Right lung (tissue), 5 donors: ENCODE measurements around the gene C1orf50. TPM values are rescaled to one million over a fixed set of nuclear protein-coding genes. Genes with fewer than 3 reads are reported as not detected.

ENCODE experiments used
- DNase-seq, 2 donors: peaks; one replicate each; pipeline ENCODE4 v3.0.0-alpha.2; 2013
- polyA plus RNA-seq, 5 donors: library from polyadenylated mRNA; unstranded; fragments of 120-200 nt; gene quantifications; one replicate each; pipeline versions ENCODE4 v1.2.1 to v1.2.3, GENCODE V29; 2013; ENCODE audit warnings: inconsistent platforms in 1 of 5, low replicate concordance in 1 of 5; ENCODE audit not compliant: insufficient read length in 5 of 5, insufficient read depth in 1 of 5

The C1orf50 gene
- polyA plus RNA-seq, 5 donors: 9.6 to 14.1 (median 13.2) TPM

DNA sequence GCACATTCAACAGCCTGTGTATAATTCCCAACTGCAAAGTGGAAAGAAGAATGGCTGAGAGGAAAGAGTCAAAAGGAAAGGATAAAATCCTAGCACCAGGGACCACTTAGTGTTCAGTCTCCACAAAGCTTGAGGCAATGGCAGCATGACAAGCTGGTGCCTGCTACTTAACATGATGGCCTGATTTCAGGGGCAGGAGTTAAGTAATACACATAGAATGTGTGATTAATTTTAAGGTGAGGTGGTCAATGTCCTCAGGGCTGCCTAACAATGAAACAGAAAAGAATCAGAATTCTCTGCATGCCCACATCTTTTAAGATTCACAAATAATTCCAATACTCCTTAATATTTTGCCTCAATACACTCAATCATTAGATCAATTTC lies 9.2 kb upstream of the C1orf50 start:
- DNase-seq: no peak

DNA sequence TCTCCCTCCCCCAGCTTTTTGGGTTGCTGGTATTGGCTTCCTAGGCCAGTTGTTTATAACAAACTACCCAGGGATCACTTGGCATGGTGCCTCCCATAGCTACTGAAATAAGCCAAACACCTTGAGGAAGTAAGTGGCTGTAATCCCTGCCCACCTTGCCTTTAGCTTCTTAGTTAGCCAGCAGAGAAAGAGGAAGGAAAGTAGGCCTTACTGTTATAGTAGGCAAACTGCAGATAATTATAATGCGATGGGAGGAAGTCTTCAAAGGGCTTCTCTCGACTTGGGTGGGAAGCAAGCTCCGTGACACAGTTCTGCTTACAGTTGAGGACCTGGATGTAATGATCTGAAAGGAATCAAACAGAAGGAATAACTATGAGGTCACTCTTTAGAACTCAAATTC lies 8.4 kb upstream of the C1orf50 start:
- DNase-seq: no peak

DNA sequence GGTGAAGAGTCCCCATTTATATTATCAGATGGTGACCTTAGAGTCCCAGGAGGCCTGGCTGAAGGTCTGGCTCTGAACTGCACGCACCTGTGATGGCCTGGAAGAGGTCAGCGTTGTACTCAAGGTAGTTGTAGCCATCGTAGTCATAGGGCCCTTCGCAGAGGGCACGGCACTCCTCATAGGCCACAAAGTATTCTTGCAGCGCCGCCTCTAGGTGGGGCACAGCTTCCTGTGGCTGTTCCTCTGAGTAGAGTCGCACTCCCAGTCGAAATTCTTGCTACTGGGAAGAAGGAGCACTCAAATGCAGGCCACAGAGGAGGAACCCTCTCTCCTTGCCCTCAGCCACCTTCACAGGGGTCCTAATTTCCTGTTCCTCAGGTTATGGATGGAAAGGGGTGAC lies 7.9 kb upstream of the C1orf50 start:
- DNase-seq: no peak

DNA sequence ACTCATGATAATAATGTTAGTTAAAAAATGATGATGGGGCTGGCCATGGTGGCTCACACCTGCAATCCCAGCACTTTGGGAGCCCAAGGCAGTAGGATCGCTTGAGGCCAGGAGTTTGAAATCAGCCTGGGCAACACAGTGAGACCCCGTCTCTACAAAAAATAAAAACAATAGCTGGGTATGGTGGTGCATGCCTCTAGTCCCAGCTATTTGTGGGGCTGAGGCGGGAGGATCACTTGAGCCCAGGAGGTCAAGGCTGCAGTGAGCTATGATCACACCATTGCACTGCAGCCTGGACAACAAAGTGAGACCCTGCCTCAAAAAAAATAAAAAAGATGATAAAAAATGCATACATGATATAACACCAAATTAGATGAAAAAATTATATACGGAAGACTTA lies 5.5 kb upstream of the C1orf50 start:
- no peak for DNase-seq

DNA sequence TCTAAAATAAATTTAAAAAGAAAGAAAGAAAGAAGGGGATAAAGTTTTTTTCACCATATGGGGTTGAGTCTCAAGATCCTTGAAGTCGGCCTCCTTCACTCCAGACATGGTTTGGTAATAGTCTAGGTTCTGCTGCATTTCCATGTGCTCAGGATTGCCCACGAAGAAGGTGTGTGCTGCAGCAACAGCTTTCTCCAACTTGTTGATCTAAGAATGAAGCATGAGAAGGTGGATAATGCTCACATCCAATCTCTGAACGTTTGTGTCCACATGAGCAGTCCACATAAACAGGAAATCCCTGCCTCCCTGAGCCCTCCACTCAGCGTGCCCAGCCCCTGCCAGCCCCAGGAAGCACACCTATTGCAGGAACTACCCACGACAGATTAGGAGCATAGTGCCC lies 4.8 kb upstream of the C1orf50 start:
- no peak for DNase-seq

DNA sequence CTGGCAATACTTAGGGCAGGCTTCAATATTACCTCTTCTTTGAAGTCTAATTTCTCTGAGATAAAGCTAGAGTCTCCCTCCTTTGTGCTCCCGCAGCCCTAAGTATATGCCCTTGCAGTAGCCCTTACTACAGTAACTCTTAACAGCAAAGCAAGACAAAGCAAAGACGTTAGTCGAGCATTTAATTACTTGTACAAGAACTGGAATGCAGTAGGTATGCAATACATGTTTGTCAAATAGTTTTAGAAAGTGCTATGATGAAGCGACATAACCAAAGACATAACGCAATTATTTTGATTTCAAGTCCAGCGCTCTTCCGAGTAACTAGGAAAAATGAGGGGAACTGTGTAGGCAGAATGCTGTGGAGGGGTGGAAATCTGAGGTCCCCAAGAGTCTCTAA lies 1.8 kb upstream of the C1orf50 start:
- DNase-seq: no peak

DNA sequence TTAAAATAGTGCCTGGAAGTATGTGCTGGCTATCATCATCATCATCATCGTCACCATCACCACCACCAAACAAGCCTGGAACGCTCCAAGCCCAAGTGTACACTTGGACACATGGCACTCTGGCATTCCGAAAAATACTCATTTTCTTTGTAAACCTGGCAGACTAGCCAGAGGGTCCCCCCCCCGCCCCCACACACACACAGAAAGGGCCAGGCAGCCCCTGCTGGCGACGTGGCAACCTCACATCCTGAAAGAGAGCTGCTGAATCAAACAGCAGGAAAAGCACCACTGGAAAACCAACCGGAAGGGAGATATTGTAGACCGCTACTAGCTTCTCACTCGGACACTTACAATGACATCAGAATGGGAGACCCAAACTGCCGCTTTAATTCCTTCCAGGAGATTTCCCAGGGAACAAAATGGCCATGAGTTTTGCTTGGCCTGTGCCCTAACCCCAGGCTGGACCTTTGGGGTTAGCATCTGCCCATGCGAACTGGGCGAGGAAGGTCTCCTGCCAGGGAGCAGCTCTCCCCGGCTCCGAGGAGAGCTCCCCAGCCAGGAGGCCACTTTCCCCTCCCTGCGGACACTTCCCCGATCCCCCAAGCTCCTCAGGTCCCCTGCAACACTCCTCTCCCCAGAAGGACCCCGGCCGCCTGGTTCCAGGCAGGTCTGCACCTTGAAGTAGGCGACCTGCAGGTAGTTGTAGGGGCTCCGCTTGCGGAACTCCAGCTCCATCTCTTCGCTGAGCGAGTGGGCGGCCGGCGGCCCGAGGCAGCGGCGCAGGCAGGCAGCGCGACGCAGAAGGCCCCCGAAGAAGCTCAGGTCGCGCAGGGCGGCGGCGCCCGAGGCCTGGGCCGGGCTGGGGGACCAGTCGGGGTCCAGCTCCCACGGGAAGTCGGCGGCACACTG lies 963 bp upstream of the C1orf50 start:
- peak; percentile 62 to 73 for DNase-seq

DNA sequence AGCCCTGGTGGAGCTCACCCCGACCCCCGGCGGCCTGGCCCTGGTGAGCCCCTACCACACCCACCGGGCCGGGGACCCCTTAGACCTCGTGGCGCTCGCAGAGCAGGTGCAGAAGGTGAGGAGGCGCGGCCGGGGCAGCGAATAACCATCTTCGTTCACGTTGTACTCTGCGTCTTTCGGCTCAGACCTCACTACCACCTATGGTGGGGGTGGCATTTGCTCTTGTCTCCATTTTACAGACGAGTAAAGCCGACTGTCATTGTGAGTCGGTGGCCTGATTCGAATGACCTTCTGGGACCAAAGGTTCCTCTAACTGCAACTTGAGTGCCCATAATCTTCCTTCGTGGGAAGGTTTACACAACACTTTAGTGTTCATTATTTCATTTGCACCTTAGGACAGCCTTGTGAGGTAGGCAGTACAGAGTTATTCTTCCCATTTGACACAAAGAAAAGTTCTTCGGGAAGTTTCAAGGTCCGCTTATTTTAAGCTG lies 506 bp downstream of the C1orf50 start:
- no peak for DNase-seq

DNA sequence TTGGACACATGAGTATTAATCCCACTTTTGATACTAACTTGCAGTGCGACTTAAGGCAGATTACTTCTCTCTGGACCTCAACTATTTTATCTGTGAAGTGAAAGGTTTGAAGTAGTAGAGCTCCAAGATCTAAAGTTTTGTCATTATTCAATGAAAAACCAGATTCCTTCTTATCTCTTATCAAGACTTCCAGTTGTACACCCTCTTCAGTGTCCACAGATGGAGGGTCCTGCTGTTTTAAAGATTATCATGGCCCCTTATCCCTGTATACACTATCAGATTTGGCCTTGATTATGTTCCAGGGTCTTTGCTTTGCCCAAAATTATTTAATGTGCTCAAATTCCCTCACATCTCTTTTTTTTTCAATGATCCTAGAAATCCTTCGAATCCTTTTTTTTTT lies 1.1 kb downstream of the C1orf50 start:
- DNase-seq: no peak

DNA sequence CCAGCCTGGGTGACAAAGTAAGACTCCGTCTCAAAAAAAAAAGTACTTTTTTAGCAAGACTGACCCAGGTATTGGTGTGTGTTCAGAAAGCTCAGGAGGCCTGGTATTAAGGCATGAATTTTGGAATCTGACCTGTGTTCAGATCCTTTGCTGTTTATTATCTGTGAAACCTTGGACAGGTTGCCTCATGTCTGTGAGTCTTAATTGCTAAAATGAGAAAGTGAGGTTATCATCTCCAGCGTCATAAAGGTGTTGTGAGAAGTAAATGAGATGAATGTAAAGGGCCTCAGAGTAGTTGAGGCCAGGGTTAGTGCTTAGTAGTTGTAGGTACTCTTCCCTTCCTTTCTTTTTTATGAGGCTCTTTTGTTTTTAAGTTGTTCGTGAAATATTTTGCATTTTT lies 2.8 kb downstream of the C1orf50 start:
- DNase-seq: no peak

DNA sequence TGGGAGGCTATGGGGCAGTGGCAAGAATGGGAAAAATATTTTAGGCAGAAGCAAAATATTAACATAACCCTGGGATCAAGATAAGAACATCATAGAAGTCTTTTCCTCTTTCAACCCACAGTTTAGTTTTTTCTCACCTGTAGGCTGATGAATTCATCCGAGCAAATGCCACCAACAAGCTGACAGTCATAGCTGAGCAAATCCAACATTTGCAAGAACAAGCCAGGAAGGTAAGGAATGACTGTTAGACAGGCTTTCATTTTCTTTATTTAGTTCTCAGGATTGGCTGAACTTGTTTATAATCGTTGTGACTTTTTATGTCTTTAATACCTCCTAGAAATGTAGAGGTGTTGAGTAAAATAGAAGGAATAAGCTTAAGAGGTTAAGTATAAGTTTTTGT lies 6.4 kb downstream of the C1orf50 start:
- no peak for DNase-seq

DNA sequence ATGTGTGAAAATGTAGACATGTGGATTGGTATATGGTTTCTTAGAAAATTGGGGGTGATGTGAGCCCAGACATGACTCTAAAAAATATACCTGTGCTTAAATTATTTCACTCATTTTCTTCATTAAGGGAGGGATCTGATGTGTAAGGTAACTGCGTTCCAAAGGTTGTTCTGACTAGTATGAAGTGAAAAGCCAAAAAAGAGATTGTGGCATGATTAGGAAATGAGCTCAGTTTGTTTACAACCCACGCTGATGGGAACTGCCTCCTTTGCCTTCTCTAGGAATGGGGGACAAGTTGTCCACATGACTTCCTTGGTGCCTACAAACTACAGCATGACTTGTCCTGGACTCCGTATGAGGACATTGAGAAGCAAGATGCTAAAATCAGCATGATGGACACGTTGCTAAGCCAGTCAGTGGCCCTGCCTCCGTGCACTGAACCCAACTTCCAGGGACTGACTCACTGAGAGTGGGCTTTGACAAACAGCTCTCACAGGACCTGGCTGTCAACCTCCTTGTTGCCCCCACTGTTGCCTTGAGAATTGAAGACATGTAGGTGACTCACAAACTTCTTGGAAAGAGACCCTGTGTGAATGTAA lies 8.0 kb downstream of the C1orf50 start:
- no peak for DNase-seq

DNA sequence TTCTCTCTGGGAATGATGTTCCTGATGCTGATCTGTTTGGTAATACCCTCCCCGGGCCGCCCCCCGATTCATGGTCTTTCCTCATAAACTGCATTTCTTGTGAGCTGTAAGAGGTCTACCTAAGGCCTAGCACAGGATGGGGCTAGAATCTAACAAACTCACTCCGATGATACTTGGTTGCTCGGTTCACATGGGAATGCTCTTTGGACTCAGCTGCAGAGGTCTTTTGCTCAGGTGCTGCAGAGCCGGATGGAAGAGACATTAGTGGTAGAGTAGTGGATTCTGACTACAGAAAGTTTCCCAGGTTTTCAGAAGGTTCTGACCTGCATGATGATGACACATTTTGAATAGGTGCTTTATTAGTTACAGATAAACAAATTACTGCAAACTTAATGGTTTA lies 9.5 kb downstream of the C1orf50 start:
- DNase-seq: no peak

DNA sequence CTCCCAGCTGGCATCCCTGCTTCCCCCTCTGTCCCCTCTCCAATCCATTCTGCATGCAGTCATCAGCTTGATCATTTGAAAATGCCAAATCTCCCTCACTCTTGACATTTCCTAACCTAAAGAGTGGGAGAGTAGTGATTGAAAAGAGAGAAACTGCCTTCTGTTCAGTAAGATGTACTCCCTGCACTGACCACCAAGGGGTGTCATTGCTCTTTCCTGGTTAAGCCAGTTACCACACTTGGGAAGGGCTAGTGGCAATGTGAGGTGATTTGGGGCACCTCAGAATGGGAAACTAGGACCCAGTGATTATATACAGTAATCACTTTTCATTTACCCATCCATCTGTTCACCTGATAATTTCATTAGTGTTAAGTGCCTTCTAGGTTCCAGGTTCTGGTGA lies 10.8 kb downstream of the C1orf50 start:
- peak in 1 of 2 donors; percentile 7 for DNase-seq

DNA sequence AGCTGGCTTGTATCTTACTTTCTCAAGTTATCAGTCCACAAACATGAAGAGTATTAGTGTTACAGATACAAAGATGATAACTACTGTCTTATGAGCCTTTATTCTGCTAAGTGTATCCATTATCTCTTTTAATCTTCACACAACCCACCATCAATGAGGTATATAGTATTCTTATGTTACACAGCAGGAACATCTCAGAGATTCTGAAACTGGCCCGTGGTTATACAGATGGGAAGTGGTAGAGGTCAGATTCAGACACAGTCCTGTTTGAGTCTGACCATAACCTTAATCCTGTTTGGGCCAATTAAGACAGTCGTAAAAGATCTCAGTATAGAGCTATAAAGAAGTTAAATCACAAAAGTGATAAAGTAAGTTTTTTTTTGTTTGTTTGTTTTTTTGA lies 12.7 kb downstream of the C1orf50 start:
- no peak for DNase-seq

DNA sequence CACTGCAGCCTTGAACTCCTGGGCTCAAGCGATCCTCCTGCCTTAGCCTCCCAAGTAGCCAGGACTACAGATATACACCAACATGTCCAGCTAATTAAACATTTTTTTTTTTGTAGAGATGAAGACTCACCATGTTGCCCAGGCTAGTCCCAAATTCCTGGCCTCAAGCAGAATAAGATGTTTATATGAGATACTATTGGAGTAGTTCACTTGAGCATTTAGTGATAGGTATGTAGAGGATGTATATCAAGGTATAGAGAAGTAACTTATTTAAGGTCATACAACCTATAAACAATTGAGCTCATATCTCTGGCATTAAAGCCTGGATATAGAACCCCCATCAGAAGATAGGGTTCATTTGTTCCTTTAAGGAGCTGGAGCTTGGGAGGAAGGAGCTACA lies 13.1 kb downstream of the C1orf50 start:
- DNase-seq: no peak

DNA sequence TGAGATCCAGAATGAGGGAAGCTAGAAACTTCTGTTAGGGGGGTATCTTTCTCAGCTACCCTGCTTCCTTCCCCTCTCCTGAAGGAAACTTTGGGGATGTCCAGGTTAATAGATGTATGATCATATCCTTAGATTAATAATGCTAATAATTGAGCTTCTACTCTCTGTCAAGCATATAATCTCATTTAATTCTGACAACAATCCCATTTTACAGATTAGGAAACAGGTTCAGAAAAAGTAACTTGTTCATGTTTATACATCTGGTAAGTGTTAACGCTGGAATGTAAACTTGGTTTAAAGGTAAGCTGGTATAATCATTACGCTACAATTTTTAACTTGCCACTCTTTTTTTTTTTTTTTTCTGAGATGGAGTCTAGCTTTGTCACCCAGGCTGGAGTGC lies 16.0 kb downstream of the C1orf50 start:
- no peak for DNase-seq

DNA sequence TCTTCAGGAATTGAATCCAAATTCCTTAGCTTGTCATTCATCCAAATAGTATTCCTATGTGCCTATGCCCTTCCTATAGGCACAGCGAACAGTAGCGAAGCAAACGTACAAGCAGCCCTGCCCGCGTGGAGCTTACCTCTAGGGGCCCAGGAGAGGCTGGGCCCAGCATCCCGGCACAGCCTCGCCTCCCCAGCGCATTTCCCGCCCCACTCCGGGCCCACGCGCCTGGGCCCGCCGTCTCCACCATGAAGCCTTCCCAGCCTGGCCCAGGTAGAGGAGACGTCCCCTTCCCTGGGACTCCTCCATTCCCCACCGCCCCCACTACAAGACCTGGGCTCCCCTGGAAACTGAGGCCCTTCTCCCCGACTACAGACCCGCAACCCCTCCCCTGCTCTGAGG lies 17.5 kb downstream of the C1orf50 start:
- DNase-seq: no peak

DNA sequence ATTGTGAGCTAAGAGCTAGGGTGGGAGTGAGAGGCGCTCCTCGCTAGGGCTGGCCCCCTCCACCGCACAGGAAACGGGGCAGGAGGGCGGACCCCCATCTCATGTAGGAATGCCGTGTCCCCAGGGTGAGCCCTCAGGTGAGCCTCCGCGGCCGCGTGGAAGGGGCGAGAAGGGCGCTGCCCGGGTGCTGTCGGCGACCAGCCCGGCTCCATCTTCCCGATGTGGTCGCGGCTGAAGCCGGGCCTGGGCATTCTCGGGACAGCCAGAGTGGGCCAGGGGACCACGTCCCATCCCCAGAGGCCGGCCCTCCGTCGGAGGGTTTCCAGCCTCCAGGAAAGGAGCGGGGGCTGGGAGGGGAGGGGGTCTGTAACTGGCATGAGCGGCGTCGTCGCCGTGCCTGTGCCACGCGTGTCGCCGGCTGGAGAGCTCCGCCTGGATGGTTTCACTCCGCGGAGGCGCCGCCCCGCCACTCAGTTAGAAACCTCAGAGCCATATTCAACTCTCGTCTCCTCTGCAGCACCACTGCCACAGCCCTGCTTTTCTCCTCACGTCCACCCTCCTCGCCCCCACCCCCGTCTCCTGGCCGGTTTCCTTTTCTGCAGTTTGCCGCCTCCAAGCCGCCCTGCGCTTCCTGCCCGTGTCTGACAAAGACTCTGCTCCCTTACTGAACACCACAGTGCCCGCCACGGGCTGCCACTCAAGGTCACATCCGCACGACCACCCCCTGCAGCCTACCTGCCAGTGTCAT lies 18.1 kb downstream of the C1orf50 start, which contains the start of gene TMEM269:
Gene TMEM269 (plus strand): TSS at position 46 of the 748 bp plus-strand sequence. CDS start 4,903 bp downstream, outside the sequence.
- peak in 1 of 2 donors; percentile 11 for DNase-seq

DNA sequence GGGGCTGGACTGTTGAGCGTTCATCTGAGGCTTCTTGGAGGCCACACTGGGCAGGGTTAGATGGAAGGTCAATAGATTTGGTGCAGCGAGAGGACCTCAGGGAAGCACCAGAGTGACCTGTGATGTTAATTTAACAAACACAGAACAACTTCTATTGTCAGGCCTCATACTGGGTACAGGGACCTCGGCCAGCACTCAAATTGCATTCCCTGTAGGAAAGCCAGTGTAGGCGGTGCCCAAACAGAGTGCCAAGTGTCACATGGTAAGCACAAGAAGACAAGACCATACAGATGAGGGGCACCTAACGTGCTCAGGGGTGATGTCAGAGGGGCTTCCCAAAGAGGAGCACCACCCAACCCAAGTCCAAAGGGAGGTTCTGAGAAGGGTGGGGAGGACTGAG lies 19.0 kb downstream of the C1orf50 start:
- DNase-seq: no peak

DNA sequence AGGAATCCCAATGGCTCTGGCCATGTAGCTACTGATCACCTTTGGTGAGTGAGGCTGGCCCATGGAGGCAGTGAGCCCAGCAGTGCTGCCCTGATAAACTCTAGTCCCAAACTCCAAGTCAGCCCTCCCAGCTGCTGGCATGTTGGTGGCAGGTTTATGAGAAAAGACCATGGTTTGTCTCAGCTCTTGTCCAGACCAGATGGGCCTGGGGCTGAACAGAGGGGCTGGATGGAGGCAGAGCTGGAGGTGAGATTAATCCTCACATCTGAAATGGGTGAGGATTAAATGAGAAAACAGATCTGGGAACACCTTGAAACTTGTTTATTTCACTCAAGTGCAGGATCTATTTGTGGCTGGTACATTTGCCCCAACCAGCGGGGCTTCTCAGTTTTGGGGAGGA lies 21.0 kb downstream of the C1orf50 start:
- no peak for DNase-seq

DNA sequence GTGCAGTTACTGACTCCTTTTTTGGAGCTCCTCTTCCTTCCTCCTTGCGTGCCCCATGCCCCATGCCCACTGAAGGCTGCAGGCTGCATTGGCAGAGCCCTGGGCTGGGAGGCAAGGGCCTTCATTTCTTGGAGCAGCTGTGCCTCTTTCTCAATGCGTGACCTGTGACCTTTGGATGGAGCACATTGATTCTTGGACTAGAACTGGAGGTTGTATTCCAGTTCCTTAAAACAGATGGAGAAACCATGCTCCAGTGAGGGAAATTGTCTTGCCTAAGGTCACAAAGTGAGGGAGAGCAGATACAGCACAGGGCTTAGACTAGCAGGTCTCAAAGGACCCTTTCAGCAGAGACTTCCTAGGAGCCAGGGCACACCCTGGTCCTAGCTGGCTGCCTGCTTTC lies 26.8 kb downstream of the C1orf50 start:
- no peak for DNase-seq

DNA sequence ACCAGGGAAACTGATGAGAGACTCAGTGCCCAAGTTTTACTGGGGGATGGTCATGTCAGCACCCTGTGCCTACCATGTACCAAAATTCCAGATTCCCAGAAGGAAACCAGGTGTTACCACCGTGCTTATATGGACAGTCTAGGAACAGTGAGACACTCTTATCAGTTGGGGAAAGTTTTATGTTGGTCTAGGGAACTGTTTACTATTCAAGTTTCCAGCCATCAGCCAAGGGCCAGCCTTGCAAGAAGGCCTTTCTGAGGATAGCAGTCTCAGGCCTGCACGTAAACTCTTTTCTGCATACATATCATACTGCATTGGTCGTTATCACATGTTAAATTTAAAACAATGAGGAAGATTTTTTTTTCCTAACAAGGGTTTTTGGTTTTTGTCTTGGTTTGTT lies 30.4 kb downstream of the C1orf50 start:
- no peak for DNase-seq
